ENCODE data around the gene LOXL1. TPM values are rescaled to one million over a fixed set of nuclear protein-coding genes. Genes with fewer than 3 reads are reported as not detected.

LOXL1 gene
- polyA plus RNA-seq, 3 donors from 2014 or later, result 0.98 to 1.1 TPM; not detected in 1

DNA sequence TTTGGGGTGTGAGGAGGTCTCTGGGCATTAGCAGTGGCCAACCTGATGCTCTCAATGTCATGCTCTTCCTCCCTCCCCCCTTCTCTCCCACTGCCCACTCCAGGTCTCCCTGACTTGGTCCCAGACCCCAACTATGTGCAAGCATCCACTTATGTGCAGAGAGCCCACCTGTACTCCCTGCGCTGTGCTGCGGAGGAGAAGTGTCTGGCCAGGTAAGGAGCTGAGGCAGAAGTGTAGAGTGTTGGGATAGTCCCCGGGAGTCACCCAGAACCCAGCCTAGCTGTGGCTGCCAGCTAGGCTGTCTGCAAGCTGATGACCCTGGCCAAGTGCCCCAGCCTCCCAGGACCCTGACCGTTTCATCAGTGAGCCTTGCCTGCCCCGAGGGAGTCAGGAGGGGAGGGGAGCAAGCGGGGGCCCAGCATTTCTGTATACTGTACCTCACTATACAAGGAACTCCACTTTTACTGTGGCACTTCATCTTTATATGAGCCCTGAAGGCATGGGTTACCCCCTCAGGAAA is 16.5 kb downstream of the LOXL1 start:
- no peak overlapping the region for H3K4me3 Mint-ChIP-seq

GRCh38 chr15:73944161-73945129 is 18.2 kb downstream of the LOXL1 start:
- Mint-ChIP-seq H3K36me3 (no peaks in the 10 kb centered on the region), H3K4me3 (no peak overlapping the region), H3K27ac (no peak overlapping the region), H3K9me3 (no peaks in the 10 kb centered on the region), H3K4me1 (peaks cover 5 to 10% of the 10 kb centered on the region in 2 donors), H3K27me3 (ENCODE audit: low read depth in 3 of 3) (peaks cover 0 to 2% (median 1%) of the 10 kb centered on the region in 3 donors)
- no peak for DNase-seq

More for the DNA sequence above, 16.5 kb downstream of the LOXL1 start:
- Mint-ChIP-seq H3K9me3 (no peaks in the 10 kb centered on the region), H3K4me1 (peaks cover 5 to 10% of the 10 kb centered on the region in 2 donors), H3K27ac (no peak overlapping the region), H3K27me3 (ENCODE audit: low read depth in 3 of 3) (peaks cover 0 to 1% (median 0%) of the 10 kb centered on the region in 3 donors), H3K36me3 (no peaks in the 10 kb centered on the region)
- no peak for DNase-seq

GRCh38 chr15:73945130-73945508 is 18.9 kb downstream of the LOXL1 start:
- Mint-ChIP-seq H3K4me3 (no peak overlapping the region), H3K9me3 (no peaks in the 10 kb centered on the region), H3K4me1 (peaks cover 5 to 10% of the 10 kb centered on the region in 2 donors), H3K36me3 (no peaks in the 10 kb centered on the region), H3K27me3 (ENCODE audit: low read depth in 3 of 3) (peaks cover 0 to 2% (median 1%) of the 10 kb centered on the region in 3 donors), H3K27ac (no peak overlapping the region)
- DNase-seq, result no peak

- peaks cover 7 to 10% of the 10 kb centered on the region in 2 donors for H3K4me1 Mint-ChIP-seq
- no peak overlapping the region for H3K27ac Mint-ChIP-seq
- no peaks in the 10 kb centered on the region for H3K9me3 Mint-ChIP-seq
- H3K36me3 Mint-ChIP-seq, result no peaks in the 10 kb centered on the region
- no peak for DNase-seq
- no peak overlapping the region for H3K4me3 Mint-ChIP-seq
- peaks cover 0 to 4% (median 0%) of the 10 kb centered on the region in 3 donors for H3K27me3 Mint-ChIP-seq (ENCODE audit: low read depth in 3 of 3)
Observed at GRCh38 chr15:73946046-73946721, 19.9 kb downstream of the LOXL1 start.

DNA sequence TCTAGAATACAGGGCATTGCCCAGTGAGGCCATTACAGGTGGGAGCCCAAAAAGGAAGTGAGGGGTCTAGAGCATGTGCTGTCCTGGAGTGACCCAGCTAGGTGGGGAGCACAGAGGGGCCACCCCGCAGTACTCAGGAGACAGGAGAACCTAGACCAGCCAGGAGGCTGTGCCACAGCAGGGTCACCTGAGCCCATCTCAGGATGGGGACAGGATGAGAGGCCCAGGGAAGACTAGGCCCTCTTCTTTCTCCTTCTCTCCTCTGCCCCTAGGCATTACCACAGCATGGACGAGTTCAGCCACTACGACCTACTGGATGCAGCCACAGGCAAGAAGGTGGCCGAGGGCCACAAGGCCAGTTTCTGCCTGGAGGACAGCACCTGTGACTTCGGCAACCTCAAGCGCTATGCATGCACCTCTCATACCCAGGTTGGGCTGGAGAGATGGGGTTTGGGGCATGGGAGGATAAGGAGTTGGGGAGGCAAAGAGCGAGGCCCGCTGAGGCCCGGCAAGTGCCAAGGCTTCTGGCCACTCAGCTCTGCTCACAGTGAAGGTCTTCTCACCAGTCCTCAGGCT is 20.6 kb downstream of the LOXL1 start:
- Mint-ChIP-seq H3K27ac (no peak overlapping the region), H3K4me3 (no peak overlapping the region), H3K36me3 (no peaks in the 10 kb centered on the region), H3K9me3 (no peaks in the 10 kb centered on the region), H3K27me3 (ENCODE audit: low read depth in 3 of 3) (peaks cover 0 to 4% (median 0%) of the 10 kb centered on the region in 3 donors), H3K4me1 (peaks cover 6 to 10% of the 10 kb centered on the region in 2 donors)
- DNase-seq, result no peak

GRCh38 chr15:73947651-73948050 is 21.4 kb downstream of the LOXL1 start:
- Mint-ChIP-seq H3K36me3 (no peaks in the 10 kb centered on the region), H3K4me3 (no peak overlapping the region), H3K27me3 (ENCODE audit: low read depth in 3 of 3) (peaks cover 0 to 4% (median 0%) of the 10 kb centered on the region in 3 donors), H3K9me3 (no peaks in the 10 kb centered on the region), H3K27ac (no peak overlapping the region), H3K4me1 (peaks cover 4 to 6% of the 10 kb centered on the region in 2 donors)
- DNase-seq, result no peak

GRCh38 chr15:73948396-73948795 is 22.1 kb downstream of the LOXL1 start:
- peaks cover 0 to 4% (median 0%) of the 10 kb centered on the region in 3 donors for H3K27me3 Mint-ChIP-seq (ENCODE audit: low read depth in 3 of 3)
- H3K4me1 Mint-ChIP-seq, result peaks cover 4 to 6% of the 10 kb centered on the region in 2 donors
- no peak overlapping the region for H3K4me3 Mint-ChIP-seq
- no peaks in the 10 kb centered on the region for H3K36me3 Mint-ChIP-seq
- H3K27ac Mint-ChIP-seq, result no peak overlapping the region
- no peak for DNase-seq
- H3K9me3 Mint-ChIP-seq, result no peaks in the 10 kb centered on the region

DNA sequence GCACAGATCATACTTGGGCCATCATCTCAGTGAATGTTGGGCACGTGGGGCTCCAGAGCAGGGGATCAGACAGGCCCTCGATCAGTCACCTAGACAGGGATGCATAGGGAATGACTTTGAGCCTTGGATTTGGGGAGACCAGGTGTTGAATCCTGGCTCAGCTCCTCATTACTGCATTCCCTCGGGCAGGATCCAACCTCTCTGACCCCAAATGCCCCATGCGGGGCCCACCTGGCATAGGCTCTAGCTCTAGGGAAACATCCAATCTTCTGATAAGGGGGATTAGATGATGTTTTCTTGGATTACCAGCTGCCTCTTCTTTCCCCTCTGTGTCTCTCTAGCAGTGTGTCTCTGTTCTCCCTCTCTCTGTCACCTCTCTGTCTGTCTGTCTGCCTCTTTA is 22.7 kb downstream of the LOXL1 start:
- Mint-ChIP-seq H3K27ac (no peak overlapping the region), H3K4me1 (peaks cover 4 to 6% of the 10 kb centered on the region in 2 donors)

DNA sequence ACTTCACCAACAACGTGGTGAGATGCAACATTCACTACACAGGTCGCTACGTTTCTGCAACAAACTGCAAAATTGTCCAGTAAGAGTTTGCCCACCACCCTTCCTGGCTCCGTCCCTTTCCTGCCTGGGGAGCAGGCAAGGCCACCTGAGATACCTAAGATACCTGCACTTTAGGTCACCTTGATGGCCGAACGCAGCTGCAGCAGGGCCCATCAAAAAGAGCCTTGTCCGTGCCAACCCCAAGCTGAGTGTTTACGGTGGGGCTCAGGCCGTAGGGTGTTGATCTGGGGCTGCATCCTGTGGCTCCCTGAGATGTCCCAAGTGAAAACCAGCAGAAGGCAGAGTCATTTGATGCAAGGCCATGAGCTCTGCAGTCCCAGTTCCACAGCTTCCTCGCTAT is 23.2 kb downstream of the LOXL1 start:
- Mint-ChIP-seq H3K9me3 (no peaks in the 10 kb centered on the region), H3K36me3 (no peaks in the 10 kb centered on the region), H3K4me1 (peaks cover 4 to 6% of the 10 kb centered on the region in 2 donors), H3K4me3 (no peak overlapping the region), H3K27me3 (ENCODE audit: low read depth in 3 of 3) (peaks cover 0 to 4% (median 1%) of the 10 kb centered on the region in 3 donors), H3K27ac (no peak overlapping the region)
- DNase-seq, result no peak

More for the DNA sequence above, 22.7 kb downstream of the LOXL1 start:
- Mint-ChIP-seq H3K36me3 (no peaks in the 10 kb centered on the region), H3K9me3 (no peaks in the 10 kb centered on the region), H3K4me3 (no peak overlapping the region), H3K27me3 (ENCODE audit: low read depth in 3 of 3) (peaks cover 0 to 4% (median 1%) of the 10 kb centered on the region in 3 donors)
- DNase-seq, result no peak

- H3K9me3 Mint-ChIP-seq, result no peaks in the 10 kb centered on the region
- no peak for DNase-seq
- no peak overlapping the region for H3K4me3 Mint-ChIP-seq
Observed at GRCh38 chr15:73950479-73950830, 24.2 kb downstream of the LOXL1 start.

GRCh38 chr15:73950831-73951561 is 24.7 kb downstream of the LOXL1 start:
- DNase-seq, result peak; percentile 34 to 53 (median 37)
- Mint-ChIP-seq H3K36me3 (no peaks in the 10 kb centered on the region), H3K4me1 (peaks cover 4 to 6% of the 10 kb centered on the region in 2 donors), H3K4me3 (peak overlapping the region in 1 of 5 donors; percentile 63), H3K9me3 (no peaks in the 10 kb centered on the region), H3K27me3 (ENCODE audit: low read depth in 3 of 3) (peaks cover 0 to 4% (median 1%) of the 10 kb centered on the region in 3 donors), H3K27ac (peak overlapping the region in 3 of 6 donors; percentile 36 to 84 (median 81))

More at GRCh38 chr15:73950479-73950830, 24.2 kb downstream of the LOXL1 start:
- Mint-ChIP-seq H3K27me3 (ENCODE audit: low read depth in 3 of 3) (peaks cover 0 to 4% (median 1%) of the 10 kb centered on the region in 3 donors), H3K4me1 (peaks cover 4 to 6% of the 10 kb centered on the region in 2 donors), H3K27ac (peak overlapping the region in 1 of 6 donors; percentile 49), H3K36me3 (no peaks in the 10 kb centered on the region)

- Mint-ChIP-seq H3K27me3 (ENCODE audit: low read depth in 3 of 3) (peaks cover 0 to 6% (median 1%) of the 10 kb centered on the region in 3 donors), H3K4me3 (no peak overlapping the region), H3K27ac (peak overlapping the region in 1 of 6 donors; percentile 36), H3K36me3 (no peaks in the 10 kb centered on the region), H3K4me1 (peaks cover 4 to 6% of the 10 kb centered on the region in 2 donors), H3K9me3 (no peaks in the 10 kb centered on the region)
- DNase-seq, result no peak
Observed at GRCh38 chr15:73951601-73952000, 25.3 kb downstream of the LOXL1 start.
